Measurements from ENCODE around the gene TOX2. TPM values are rescaled to one million over a fixed set of nuclear protein-coding genes. Genes with fewer than 3 reads are reported as not detected.

TOX2 gene
- total RNA-seq, 1 experiment from 2014 or later: 1.7 TPM

- H3K4me1 ChIP-seq (ENCODE audit: insufficient read depth, low read length): peaks cover 14% of the 10 kb centered on the region; the same call in 1 of the 2 replicates
- H3K23ac ChIP-seq (ENCODE audit: insufficient read length, low read depth, low read length): no peak overlapping the region
Observed at GRCh38 chr20:43957392-43957791, 42.7 kb downstream of the TOX2 start.

More at GRCh38 chr20:43957392-43957791, 42.7 kb downstream of the TOX2 start:
- no peak overlapping the region for H2BK12ac ChIP-seq (ENCODE audit: insufficient read length, low read depth, low read length)
- no peaks in the 10 kb centered on the region; the same call in 1 of the 2 replicates for H3K27me3 Mint-ChIP-seq (ENCODE audit: low read depth)
- no peak overlapping the region for H2AK5ac ChIP-seq (ENCODE audit: insufficient read length, low read length)
- no peak overlapping the region for H2BK120ac ChIP-seq (ENCODE audit: low read depth, low read length, poor library complexity, severe bottlenecking)
- no peak for TF ChIP-seq CTCF (conservative IDR thresholded peaks at IDR 0.05)
- H3K18ac ChIP-seq (ENCODE audit: insufficient read length, low read depth, low read length): no peak overlapping the region
- H3K4me3 Mint-ChIP-seq: no peak overlapping the region
- no peak overlapping the region for H3T11ph ChIP-seq (ENCODE audit: low read length)
- H2BK20ac ChIP-seq (ENCODE audit: low read depth, low read length, poor library complexity, severe bottlenecking): no peak overlapping the region
- WGBS (ENCODE audit: extremely low coverage, insufficient read length, low lambda C conversion rate): no CpG with 5 or more reads among the region's 3 CpGs
- peaks cover 31% of the 10 kb centered on the region in 2 experiments for H3K4me1 Mint-ChIP-seq
- no peak overlapping the region for H3K4me2 ChIP-seq (ENCODE audit: insufficient read depth, insufficient read length, low read length)
- no peaks in the 10 kb centered on the region; the same call in 1 of the 2 replicates for H3K27me3 ChIP-seq (ENCODE audit: insufficient read depth, low read length)
- H3K9ac ChIP-seq (ENCODE audit: extremely low read depth, insufficient read length, low read length): no peak overlapping the region
- DNase-seq: no peak
- H3K56ac ChIP-seq (ENCODE audit: insufficient read length, low read depth, low read length): no peak overlapping the region
- no peak overlapping the region for H4K91ac ChIP-seq (ENCODE audit: insufficient read length, low read depth, low read length)
- no peak overlapping the region for H3K27ac ChIP-seq (ENCODE audit: insufficient read length, low read depth, low read length)
- H4K20me1 ChIP-seq (ENCODE audit: control insufficient read depth, insufficient read depth, insufficient read length): no peaks in the 10 kb centered on the region
- no peak overlapping the region for H4K5ac ChIP-seq (ENCODE audit: insufficient read length, low read depth, low read length)
- no peak overlapping the region for H2BK15ac ChIP-seq (ENCODE audit: low read depth, low read length)
- no peak overlapping the region for H4K8ac ChIP-seq (replicated peaks; ENCODE audit: insufficient read length, low read depth, low read length)
- no peak overlapping the region for H3K27ac Mint-ChIP-seq
- H3K23me2 ChIP-seq (ENCODE audit: insufficient read length, low read depth, low read length, poor library complexity, severe bottlenecking): no peaks in the 10 kb centered on the region
- peaks cover 0 to 5% (median 0%) of the 10 kb centered on the region in 3 experiments; a peak in 2 of 7 replicates for H3K36me3 Mint-ChIP-seq (ENCODE audit: insufficient read depth in 1 of 3, low read depth in 3 of 3)
- no peaks in the 10 kb centered on the region for H3K79me1 ChIP-seq (ENCODE audit: insufficient read depth, low read depth, low read length, poor library complexity, severe bottlenecking)
- peaks cover 2 to 6% of the 10 kb centered on the region in 2 experiments; a peak in 1 of 5 replicates for H3K9me3 Mint-ChIP-seq
- H3K14ac ChIP-seq (ENCODE audit: insufficient read depth, low read length): no peak overlapping the region
- H2AFZ ChIP-seq (ENCODE audit: low read length): no peak overlapping the region
- H3K4ac ChIP-seq (ENCODE audit: low read depth, low read length): no peak overlapping the region
- H3K9me3 ChIP-seq (ENCODE audit: control insufficient read depth, low read depth, low read length): no peaks in the 10 kb centered on the region
- no peak overlapping the region for H2BK5ac ChIP-seq (ENCODE audit: insufficient read length, low read length)
- H3K79me2 ChIP-seq (ENCODE audit: insufficient read depth, low read length): no peaks in the 10 kb centered on the region
